ENCODE results near the gene KIAA0753. TPM values are rescaled to one million over a fixed set of nuclear protein-coding genes. Genes with fewer than 3 reads are reported as not detected.

KIAA0753 gene
- total and polyA plus RNA-seq, 9 of the 15 experiments (the other 6 are each of a cell fraction or from before 2014, with no cell fraction given), result 2.0 to 9.0 (median 6.9) TPM

DNA sequence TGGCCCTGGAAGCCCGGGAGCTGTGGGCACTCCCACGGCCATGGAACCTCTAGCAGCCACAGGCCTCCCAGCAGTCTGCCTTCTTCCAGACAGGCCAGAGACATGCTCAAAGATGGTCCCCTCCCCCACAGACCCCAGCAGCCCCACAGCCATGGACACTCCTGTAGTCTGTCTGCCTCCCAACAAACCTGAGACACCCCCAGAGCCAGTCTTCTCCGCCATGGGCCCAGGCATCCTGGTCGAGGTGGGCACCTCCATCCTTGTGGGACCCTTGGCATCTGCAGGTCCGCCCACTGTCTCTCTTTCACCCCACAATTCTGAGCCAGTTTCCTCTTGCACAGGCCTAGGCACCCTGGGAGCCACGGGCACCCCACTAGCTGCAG lies 3.1 kb downstream of the KIAA0753 start:
- Histone ChIP-seq H3K27ac (ENCODE audit: extremely low read depth, low read depth, low read length) (no peak overlapping the region), H3K9ac (ENCODE audit: insufficient read depth in 1 of 2, low read depth in 2 of 2, low read length in 2 of 2) (peak overlapping the region in 1 of 2 experiments; percentile 64; a peak in 2 of 4 replicates), H3K4me1 (replicated peaks in 1 of 2; ENCODE audit: control insufficient read depth in 2 of 2, insufficient read depth in 2 of 2, low read length in 2 of 2) (peaks cover 8 to 43% of the 10 kb centered on the region in 2 experiments; a peak in 4 of 5 replicates), H3K9me1 (ENCODE audit: control insufficient read depth, insufficient read depth, low read length) (no peaks in the 10 kb centered on the region), H3K79me2 (ENCODE audit: control insufficient read depth, insufficient read depth, low read length) (peaks cover 34% of the 10 kb centered on the region), H3K4me3 (no peak overlapping the region), H3K9me3 (replicated peaks; ENCODE audit: control insufficient read depth, insufficient read depth, low read depth, low read length) (no peaks in the 10 kb centered on the region), H3K36me3 (ENCODE audit: control insufficient read depth, insufficient read depth, low read length) (peaks cover 27% of the 10 kb centered on the region), H3K4me2 (ENCODE audit: insufficient read depth, low read length) (no peak overlapping the region), H3K27me3 (ENCODE audit: control insufficient read depth in 2 of 2, insufficient read depth in 2 of 2, low read length in 2 of 2) (no peaks in the 10 kb centered on the region), H2AFZ (ENCODE audit: low read depth, low read length) (no peak overlapping the region), H4K20me1 (replicated peaks; ENCODE audit: control insufficient read depth, insufficient read depth, low read length) (no peaks in the 10 kb centered on the region)
- in situ Hi-C loops (cut with MboI) (no loop called here), intact Hi-C loops (cut with micrococcal nuclease) (no loop called here)
- ChIA-PET CTCF (ENCODE audit: low intra/inter-chr PET ratio) (no interaction called here), POLR2A (interaction anchor here (0.6 to 2.3 kb wide), 3 partner anchors 13 to 110 kb away, joined by 3 to 7 read pairs (median 3); no protein-coding TSS in a partner anchor)
- ATAC-seq (no peak), FAIRE-seq (no peak), DNase-seq (ENCODE audit: extremely low read depth in 1 of 4, low spot score in 3 of 4) (no peak)
- no TSS peak for BruUV-seq (replicated peaks)
- no peak for TF ChIP-seq ETV6 (IDR thresholded peaks at IDR 0.05; ENCODE audit: borderline replicate concordance in 1 of 2, low read depth in 2 of 2, low read length in 1 of 2)
- TF ChIP-seq ETV6 (CRISPR knock-in tag; IDR thresholded peaks at IDR 0.05; ENCODE audit: borderline replicate concordance), result no peak
- 0 out of 2 replicates have a peak, but pooled peaks have one; percentile 16 for TF ChIP-seq POLR2G (IDR thresholded peaks at IDR 0.05; ENCODE audit: low read depth, low read length)
- WGBS (ENCODE audit: insufficient coverage, low coverage, missing lambda C conversion rate), result 88% methylated on average over 4 of the region's 6 CpGs

DNA sequence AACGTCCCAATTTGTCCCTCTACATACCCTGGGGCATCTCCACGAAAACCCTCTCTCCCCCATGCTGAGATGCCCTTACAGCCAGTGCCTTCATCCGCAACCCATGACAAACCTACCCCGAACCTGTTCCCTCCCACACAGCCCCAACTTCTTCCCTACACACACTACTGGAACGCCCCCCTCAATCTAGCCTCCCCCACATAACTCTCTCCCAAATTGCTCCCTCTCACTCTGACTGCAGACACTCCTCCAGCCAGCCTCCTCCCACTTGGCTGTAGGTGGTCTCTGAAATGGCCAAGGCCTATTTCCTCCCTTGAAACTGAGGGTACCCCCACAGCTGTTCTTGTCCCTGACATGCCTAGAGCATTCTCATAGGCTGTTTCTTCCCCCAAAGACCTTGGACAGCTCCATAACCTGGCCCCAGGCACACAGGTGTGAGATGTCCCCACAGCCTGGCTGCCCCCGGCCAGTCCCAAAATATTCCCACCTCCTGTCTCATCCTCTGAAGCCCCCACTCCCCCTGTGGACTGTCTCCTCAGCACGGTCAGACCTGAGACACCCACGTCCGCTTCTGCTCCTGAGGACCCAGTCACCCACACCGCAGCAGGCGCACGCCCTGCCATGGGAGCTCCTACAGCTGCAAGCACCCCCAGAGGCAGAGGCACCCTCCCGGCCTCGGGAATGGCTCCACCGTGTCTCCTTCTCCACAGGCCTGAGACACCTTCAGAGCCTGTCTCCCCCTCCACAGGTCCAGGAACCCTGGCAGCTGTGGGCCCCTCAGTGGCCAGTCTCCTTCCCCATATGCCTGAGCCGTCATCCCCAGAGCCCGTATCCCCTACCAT lies 3.7 kb downstream of the KIAA0753 start:
- H3K9ac ChIP-seq (ENCODE audit: insufficient read depth in 1 of 2, low read depth in 2 of 2, low read length in 2 of 2), result peak overlapping the region in 1 of 2 experiments; percentile 64; a peak in 2 of 4 replicates
- BruUV-seq (replicated peaks), result no TSS peak
- H3K4me1 ChIP-seq (replicated peaks in 1 of 2; ENCODE audit: control insufficient read depth in 2 of 2, insufficient read depth in 2 of 2, low read length in 2 of 2), result peaks cover 8 to 43% of the 10 kb centered on the region in 2 experiments; a peak in 4 of 5 replicates
- 77% methylated on average over 6 of the region's 17 CpGs for WGBS (ENCODE audit: insufficient coverage, low coverage, missing lambda C conversion rate)
- H3K4me2 ChIP-seq (ENCODE audit: insufficient read depth, low read length), result no peak overlapping the region
- H4K20me1 ChIP-seq (replicated peaks; ENCODE audit: control insufficient read depth, insufficient read depth, low read length), result no peaks in the 10 kb centered on the region
- no peaks in the 10 kb centered on the region for H3K9me1 ChIP-seq (ENCODE audit: control insufficient read depth, insufficient read depth, low read length)
- H3K4me3 ChIP-seq, result no peak overlapping the region
- no peak for DNase-seq (ENCODE audit: extremely low read depth in 1 of 4, low spot score in 3 of 4)
- ChIA-PET POLR2A (interaction anchor here (0.6 to 2.3 kb wide), 4 partner anchors 12 to 164 kb away, joined by 3 to 7 read pairs (median 3); no protein-coding TSS in a partner anchor), CTCF (ENCODE audit: low intra/inter-chr PET ratio) (no interaction called here)
- no peak for FAIRE-seq
- ATAC-seq, result no peak
- H3K9me3 ChIP-seq (replicated peaks; ENCODE audit: control insufficient read depth, insufficient read depth, low read depth, low read length), result no peaks in the 10 kb centered on the region
- intact Hi-C loops (cut with micrococcal nuclease), result no loop called here
- H3K27ac ChIP-seq (ENCODE audit: extremely low read depth, low read depth, low read length), result no peak overlapping the region
- H3K27me3 ChIP-seq (ENCODE audit: control insufficient read depth in 2 of 2, insufficient read depth in 2 of 2, low read length in 2 of 2), result no peaks in the 10 kb centered on the region
- in situ Hi-C loops (cut with MboI), result no loop called here
- H2AFZ ChIP-seq (ENCODE audit: low read depth, low read length), result no peak overlapping the region
- H3K36me3 ChIP-seq (ENCODE audit: control insufficient read depth, insufficient read depth, low read length), result peaks cover 26% of the 10 kb centered on the region
- H3K79me2 ChIP-seq (ENCODE audit: control insufficient read depth, insufficient read depth, low read length), result peaks cover 28% of the 10 kb centered on the region
- TF ChIP-seq, protein P1, sequence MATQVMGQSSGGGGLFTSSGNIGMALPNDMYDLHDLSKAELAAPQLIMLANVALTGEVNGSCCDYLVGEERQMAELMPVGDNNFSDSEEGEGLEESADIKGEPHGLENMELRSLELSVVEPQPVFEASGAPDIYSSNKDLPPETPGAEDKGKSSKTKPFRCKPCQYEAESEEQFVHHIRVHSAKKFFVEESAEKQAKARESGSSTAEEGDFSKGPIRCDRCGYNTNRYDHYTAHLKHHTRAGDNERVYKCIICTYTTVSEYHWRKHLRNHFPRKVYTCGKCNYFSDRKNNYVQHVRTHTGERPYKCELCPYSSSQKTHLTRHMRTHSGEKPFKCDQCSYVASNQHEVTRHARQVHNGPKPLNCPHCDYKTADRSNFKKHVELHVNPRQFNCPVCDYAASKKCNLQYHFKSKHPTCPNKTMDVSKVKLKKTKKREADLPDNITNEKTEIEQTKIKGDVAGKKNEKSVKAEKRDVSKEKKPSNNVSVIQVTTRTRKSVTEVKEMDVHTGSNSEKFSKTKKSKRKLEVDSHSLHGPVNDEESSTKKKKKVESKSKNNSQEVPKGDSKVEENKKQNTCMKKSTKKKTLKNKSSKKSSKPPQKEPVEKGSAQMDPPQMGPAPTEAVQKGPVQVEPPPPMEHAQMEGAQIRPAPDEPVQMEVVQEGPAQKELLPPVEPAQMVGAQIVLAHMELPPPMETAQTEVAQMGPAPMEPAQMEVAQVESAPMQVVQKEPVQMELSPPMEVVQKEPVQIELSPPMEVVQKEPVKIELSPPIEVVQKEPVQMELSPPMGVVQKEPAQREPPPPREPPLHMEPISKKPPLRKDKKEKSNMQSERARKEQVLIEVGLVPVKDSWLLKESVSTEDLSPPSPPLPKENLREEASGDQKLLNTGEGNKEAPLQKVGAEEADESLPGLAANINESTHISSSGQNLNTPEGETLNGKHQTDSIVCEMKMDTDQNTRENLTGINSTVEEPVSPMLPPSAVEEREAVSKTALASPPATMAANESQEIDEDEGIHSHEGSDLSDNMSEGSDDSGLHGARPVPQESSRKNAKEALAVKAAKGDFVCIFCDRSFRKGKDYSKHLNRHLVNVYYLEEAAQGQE (IDR thresholded peaks at IDR 0.05; ENCODE audit: borderline replicate concordance), result peak; percentile 50
- TF ChIP-seq, protein P1 (CRISPR knock-in tag; IDR thresholded peaks at IDR 0.05; ENCODE audit: low read depth), result no peak
- TF ChIP-seq TCF3 (CRISPR knock-in tag; IDR thresholded peaks at IDR 0.05), result no peak

Data from K562 (cell line).